VCaP (cell line): Measurements from ENCODE around the gene DLGAP1.

Experiments
- H3K27ac ChIP-seq: fragments of 450-650 bp; 2 replicates; pipeline ENCODE4 v1.5.1; 2017
- CTCF ChIP-seq: fragments of 450-650 bp; conservative IDR thresholded peaks from 2 replicates; pipeline ENCODE4 v1.5.1; 2017; ENCODE audit warnings: mild to moderate bottlenecking, moderate library complexity

The DLGAP1 gene

GRCh38 chr18:3993941-3994687 lies 461.0 kb downstream of the DLGAP1 start:
- no peak for TF ChIP-seq CTCF
- H3K27ac ChIP-seq = no peak overlapping the region

- H3K27ac ChIP-seq = no peak overlapping the region
These were observed 469.4 kb downstream of the DLGAP1 start for GRCh38 chr18:3985664-3986063.

GRCh38 chr18:3985020-3985419 lies 470.1 kb downstream of the DLGAP1 start:
- no peak for TF ChIP-seq CTCF
- no peak overlapping the region for H3K27ac ChIP-seq

More at GRCh38 chr18:3985664-3986063, 469.4 kb downstream of the DLGAP1 start:
- no peak for TF ChIP-seq CTCF

GRCh38 chr18:3984163-3984757 lies 470.8 kb downstream of the DLGAP1 start:
- H3K27ac ChIP-seq = no peak overlapping the region
- TF ChIP-seq CTCF = no peak

- no peak overlapping the region for H3K27ac ChIP-seq
- no peak for TF ChIP-seq CTCF
These were observed 471.6 kb downstream of the DLGAP1 start for GRCh38 chr18:3983351-3983969.

GRCh38 chr18:3982541-3982940 lies 472.6 kb downstream of the DLGAP1 start:
- H3K27ac ChIP-seq = no peak overlapping the region
- TF ChIP-seq CTCF = no peak

GRCh38 chr18:3979024-3979423 lies 476.1 kb downstream of the DLGAP1 start:
- TF ChIP-seq CTCF = no peak
- H3K27ac ChIP-seq = no peak overlapping the region
